TTC549 (cell line): ENCODE measurements around the gene SYNE3.
"Not testable (repeated sequence)": the region's sequence is repeated elsewhere in the genome, so short reads cannot be mapped to it uniquely, and the experiment has no call there.

Experiments used
- FAIRE-seq: peaks from 2 replicates; lab custom pipeline; 2012; peaks lifted over from hg19 to GRCh38; lab: Jason Lieb, UNC

The SYNE3 gene

GRCh38 chr14:95524706-95525512, 8.5 kb upstream of the SYNE3 start:
- FAIRE-seq = no peak

- no peak for FAIRE-seq
Measured at GRCh38 chr14:95523815-95524448, 7.5 kb upstream of the SYNE3 start.

- no peak for FAIRE-seq
Measured at GRCh38 chr14:95523051-95523814, 6.8 kb upstream of the SYNE3 start.

GRCh38 chr14:95522556-95522955, 6.1 kb upstream of the SYNE3 start:
- FAIRE-seq = no peak

GRCh38 chr14:95522116-95522515, 5.7 kb upstream of the SYNE3 start:
- no peak for FAIRE-seq

GRCh38 chr14:95521001-95521400, 4.6 kb upstream of the SYNE3 start:
- no peak for FAIRE-seq

- FAIRE-seq = no peak
Measured at GRCh38 chr14:95520346-95520745, 3.9 kb upstream of the SYNE3 start.

GRCh38 chr14:95519699-95520098, 3.2 kb upstream of the SYNE3 start:
- FAIRE-seq = no peak

GRCh38 chr14:95518045-95518751, 1.7 kb upstream of the SYNE3 start:
- no peak for FAIRE-seq

- no peak for FAIRE-seq
Measured at GRCh38 chr14:95515596-95516552, 576 bp downstream of the SYNE3 start.

- no peak for FAIRE-seq
Measured at GRCh38 chr14:95515080-95515489, 1.4 kb downstream of the SYNE3 start.

- FAIRE-seq = no peak
Measured at GRCh38 chr14:95514131-95515079, 2.0 kb downstream of the SYNE3 start.

- FAIRE-seq = no peak
Measured at GRCh38 chr14:95513291-95513690, 3.2 kb downstream of the SYNE3 start.

GRCh38 chr14:95511687-95512086, 4.8 kb downstream of the SYNE3 start:
- FAIRE-seq = no peak

- FAIRE-seq = no peak
Measured at GRCh38 chr14:95510804-95511203, 5.6 kb downstream of the SYNE3 start.

- not testable (repeated sequence) for FAIRE-seq
Measured at GRCh38 chr14:95510344-95510743, 6.1 kb downstream of the SYNE3 start.

GRCh38 chr14:95509495-95509894, 7.0 kb downstream of the SYNE3 start:
- no peak for FAIRE-seq

GRCh38 chr14:95508377-95508776, 8.1 kb downstream of the SYNE3 start:
- FAIRE-seq = no peak

- FAIRE-seq = no peak
Measured at GRCh38 chr14:95507701-95508103, 8.7 kb downstream of the SYNE3 start.

GRCh38 chr14:95507174-95507573, 9.3 kb downstream of the SYNE3 start:
- FAIRE-seq = no peak
